Right renal pelvis (tissue), 4 donors: ENCODE results near the gene SOX30. TPM values are rescaled to one million over a fixed set of nuclear protein-coding genes. Genes with fewer than 3 reads are reported as not detected.

ENCODE experiments used
- DNase-seq, 4 donors: peaks; one replicate each; pipeline ENCODE4 v3.0.0-alpha.2; 2013; ENCODE audit warnings: low read depth in 4 of 4, low spot score in 3 of 4, missing footprints in 1 of 4
- polyA plus RNA-seq, 4 donors: library from polyadenylated mRNA; unstranded; fragments of 120-200 nt; gene quantifications; one replicate each; pipeline ENCODE4 v1.2.1, GENCODE V29; 2013; ENCODE audit not compliant: insufficient read length in 4 of 4

SOX30 gene
- polyA plus RNA-seq, 4 donors: 0.44 to 0.87 (median 0.59) TPM

DNA sequence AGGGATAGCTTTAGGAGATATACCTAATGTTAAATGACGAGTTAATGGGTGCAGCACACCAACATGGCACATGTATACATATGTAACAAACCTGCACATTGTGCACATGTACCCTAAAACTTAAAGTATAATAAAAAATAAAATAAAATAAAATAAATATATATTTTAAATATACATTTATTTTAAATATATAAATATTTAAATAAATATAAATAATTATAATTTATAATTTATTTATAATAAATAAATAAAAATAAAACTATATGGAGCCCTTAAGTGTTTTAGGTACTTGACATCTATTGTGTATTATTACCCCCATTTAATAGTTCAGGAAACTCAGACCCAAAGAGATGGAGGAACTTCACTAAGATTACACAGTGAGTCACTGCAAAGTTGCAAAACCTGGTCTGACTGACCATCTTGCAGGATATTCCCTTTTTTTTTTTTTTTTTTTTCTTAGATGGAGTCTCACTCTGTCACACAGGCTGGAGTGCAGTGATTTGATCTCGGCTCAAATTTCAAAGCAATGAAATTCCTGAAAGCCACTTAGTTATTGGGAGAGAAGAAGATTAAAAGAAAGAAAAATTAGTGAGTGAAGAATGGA, 13.3 kb upstream of the SOX30 start:
- no peak for DNase-seq

GRCh38 chr5:157659868-157660660, 7.8 kb upstream of the SOX30 start:
- DNase-seq: no peak

GRCh38 chr5:157658893-157659292, 6.7 kb upstream of the SOX30 start:
- no peak for DNase-seq

- no peak for DNase-seq
Observed at GRCh38 chr5:157657516-157657915, 5.3 kb upstream of the SOX30 start.

GRCh38 chr5:157651623-157652376, 438 bp downstream of the SOX30 start:
- peak in 3 of 4 donors; percentile 38 to 58 (median 57) for DNase-seq

DNA sequence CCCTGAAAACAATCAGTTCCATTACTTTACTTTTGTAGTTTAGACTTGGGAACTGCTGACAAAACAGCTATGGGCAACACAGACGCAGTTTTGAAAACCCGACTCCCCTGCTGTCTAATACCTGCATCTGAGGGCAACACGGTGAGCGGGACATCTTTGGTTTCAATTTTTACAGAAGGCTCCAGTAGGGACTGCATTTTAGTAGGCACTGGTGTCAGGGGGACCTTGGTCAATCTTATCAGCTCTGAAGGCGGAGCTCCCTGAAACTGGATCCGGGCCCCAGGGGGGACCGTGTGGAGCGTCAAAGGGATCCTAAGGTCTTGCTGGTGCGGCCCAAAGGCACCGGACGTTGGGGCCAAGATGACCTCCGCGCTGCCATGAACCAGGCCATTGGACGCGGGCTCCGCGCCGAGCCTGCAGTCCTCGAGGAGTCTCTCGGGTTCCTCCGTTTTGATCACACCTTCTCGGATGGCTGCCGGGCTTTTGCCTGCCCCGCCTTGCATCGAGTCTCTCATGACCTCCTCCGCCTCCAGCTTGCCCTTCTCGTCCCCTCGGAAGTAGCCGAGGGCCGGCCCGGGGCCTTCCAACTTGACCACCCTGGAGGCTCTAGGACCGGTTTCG, 1.1 kb downstream of the SOX30 start:
- no peak for DNase-seq

DNA sequence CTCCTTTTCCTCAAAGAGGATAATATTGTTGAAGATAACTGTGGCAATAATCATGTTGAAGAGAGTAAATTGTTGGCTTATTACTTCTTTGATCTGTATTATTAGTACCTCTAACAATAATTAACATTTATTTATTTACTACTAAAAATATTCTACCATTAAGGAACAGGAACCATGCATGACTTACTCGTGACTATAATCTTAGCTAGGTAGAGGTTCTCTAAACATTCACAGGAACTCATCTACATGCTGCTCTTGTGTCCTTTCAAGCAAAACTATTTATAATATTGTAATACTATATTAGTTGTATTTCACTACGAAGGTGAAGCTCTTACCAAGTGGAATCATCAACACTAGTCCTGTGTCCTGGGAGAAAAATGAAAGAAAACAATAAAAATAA, 3.1 kb downstream of the SOX30 start:
- DNase-seq: no peak

- DNase-seq: no peak
Observed at GRCh38 chr5:157648275-157648990, 3.8 kb downstream of the SOX30 start.

DNA sequence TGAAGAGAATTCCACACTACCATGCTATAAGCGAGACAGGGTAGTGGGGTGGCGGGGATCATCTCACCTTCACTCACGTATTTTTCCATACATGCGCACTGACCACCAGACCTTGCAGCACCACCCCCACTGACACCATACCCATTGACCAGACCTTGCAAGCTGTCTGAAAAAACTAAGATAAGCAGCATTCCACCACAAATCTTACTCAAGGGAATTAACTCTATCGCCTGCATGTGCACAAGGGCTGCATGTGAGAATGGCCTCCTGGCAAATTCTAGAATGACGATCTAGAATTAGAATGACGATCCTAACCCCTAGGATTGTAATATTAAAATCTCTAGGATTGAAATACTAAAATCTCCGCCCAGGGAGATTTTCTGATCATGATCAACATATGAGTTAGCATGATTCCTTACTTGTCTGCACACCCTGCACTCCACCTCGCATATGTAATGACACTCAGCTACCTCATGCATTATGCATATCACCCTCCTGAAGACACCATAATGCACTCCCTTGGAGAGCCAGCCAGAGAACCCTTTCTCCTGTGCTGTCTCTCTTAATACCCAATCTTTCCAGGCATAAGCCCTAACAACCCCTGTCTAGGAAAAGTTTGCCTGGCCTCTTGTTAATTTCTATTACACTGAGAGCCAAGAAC, 11.7 kb downstream of the SOX30 start:
- DNase-seq: no peak

- no peak for DNase-seq
Observed at GRCh38 chr5:157630341-157630740, 21.9 kb downstream of the SOX30 start.

GRCh38 chr5:157626831-157627230, 25.4 kb downstream of the SOX30 start:
- DNase-seq: no peak

GRCh38 chr5:157624144-157624543, 28.1 kb downstream of the SOX30 start:
- no peak for DNase-seq

- no peak for DNase-seq
Observed at GRCh38 chr5:157620776-157621175, 31.5 kb downstream of the SOX30 start.

- no peak for DNase-seq
Observed at GRCh38 chr5:157618191-157618765, 34.0 kb downstream of the SOX30 start.

DNA sequence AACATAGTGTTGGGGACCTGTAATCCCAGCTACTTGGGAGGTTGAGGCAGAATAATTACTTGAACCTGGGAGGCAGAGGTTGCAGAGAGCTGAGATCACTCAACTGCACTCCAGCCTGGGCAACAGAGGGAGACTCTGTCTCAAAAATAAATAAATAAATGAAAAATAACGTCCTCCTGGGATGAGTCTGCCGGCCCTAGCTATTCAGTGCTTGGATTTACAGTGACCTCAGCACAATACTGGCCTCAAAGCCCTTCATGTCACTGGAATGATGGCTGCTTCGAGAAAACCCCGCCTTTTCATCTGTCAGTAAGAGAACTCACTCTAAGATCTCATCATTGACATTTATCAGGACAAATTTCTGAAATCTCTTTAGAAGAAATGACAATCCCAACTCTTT, 35.5 kb downstream of the SOX30 start:
- DNase-seq: no peak

GRCh38 chr5:157613385-157614245, 38.6 kb downstream of the SOX30 start:
- DNase-seq: no peak

DNA sequence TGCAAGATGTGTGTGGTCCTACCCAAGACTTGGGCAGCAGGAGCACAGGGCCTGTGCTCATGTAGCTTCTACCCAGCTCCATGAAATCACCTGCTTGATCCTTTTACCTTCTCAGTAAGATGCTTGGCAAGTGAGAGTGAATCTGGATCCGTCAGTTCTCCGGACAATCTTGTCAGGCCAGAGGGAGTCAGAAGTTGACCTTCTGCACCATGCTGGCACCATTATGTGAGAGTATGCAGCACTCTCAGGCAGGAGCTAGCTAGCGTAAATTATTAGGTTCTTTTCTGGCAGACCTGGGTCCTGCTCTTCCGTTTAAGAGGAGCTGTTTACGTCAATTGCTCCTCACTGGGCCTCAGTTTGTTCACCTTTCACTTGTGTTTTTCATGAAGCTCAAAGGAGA, 39.7 kb downstream of the SOX30 start:
- no peak for DNase-seq

GRCh38 chr5:157611571-157612476, 40.4 kb downstream of the SOX30 start:
- no peak for DNase-seq
